Central memory CD4-positive, alpha-beta T cell (primary cell): ENCODE data around the gene FLOT1.
"Not testable (repeated sequence)": the region's sequence is repeated elsewhere in the genome, so short reads cannot be mapped to it uniquely, and the experiment has no call there.

ENCODE experiments used
- DNase-seq: peaks from one replicate; pipeline ENCODE4 v3.0.0; 2022

The FLOT1 gene

DNA sequence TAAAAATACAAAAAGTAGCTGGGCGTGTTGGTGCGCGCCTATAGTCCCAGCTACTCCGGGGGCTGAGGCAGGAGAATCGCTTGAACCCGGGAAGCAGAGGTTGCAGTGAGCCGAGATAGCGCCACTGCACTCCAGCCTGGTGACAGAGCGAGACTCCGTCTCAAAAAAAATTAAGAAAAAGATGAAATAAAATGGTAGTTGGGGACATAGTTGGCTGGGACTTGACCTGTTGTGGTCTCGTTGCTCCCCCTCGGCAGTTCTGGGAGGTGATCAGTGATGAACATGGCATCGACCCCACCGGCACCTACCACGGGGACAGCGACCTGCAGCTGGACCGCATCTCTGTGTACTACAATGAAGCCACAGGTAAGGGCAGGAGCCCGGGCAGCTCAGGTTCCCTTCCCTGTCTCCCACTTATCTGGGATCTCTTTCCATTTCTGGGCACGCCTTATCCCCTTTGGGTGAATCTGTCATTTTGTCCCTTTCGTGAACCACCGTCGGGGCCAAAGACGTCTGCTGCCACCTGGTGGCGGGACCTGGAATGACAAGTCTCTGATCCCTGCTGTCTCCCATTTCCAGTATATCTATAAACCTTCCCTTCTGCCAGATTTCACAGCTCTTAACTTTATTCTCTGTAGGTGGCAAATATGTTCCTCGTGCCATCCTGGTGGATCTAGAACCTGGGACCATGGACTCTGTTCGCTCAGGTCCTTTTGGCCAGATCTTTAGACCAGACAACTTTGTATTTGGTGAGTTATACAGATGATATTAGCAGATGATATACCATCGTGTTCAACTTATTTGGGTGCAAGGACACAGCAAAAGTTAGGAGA, 20.0 kb downstream of the FLOT1 start:
- DNase-seq, result peak; percentile 79

DNA sequence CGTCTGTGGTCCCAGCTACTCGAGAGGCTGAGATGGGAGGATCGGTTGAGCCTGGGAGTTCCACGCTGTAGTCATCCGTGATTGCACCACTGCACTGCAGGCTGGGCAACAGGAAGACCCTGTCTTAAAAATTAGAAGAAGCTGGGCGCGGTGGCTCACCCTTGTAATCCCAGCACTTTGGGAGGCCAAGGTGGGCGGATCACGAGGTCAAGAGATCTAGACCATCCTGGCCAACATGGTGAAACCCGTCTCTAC, 20.5 kb downstream of the FLOT1 start:
- DNase-seq, result not testable (repeated sequence)

DNA sequence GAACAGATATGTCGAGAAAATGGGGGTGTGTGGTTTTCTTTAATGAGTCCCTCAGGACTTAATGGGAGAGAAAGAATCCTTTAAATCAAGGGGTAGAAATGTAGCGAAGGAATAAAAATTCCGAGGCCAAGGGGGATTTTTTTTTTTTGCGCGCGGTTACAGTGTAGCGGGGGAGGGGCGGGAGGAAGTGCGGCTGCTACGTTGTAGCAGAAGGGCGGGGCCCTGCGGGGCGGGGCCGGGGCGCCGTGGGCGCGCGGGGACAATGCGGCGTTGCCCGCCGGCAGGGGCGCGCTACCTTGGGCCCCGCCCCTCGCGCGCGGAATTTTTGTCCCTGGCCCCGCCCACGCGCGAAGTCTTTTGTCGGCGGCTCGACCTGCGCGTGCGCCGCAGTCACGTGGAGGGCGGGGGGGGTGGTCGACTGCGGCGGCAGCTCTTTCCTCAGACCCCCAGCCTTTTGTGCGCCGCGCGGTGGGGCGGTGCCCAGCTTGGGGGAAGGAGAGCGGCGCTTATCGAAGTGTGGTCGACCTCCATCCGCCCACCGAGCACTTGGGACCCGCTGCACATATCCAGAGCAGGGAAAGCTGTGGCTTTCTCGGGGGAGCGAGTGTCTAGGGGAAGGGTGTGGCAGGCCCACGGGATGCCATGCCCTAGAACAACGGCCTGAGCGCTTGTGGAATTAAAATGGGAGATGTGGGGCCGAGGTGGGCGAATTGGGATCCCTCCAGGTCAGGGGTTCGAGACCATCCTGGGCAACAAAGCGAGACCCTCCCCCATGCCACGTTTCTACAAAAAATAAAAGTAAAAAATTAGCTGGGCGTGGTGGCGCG, 21.1 kb downstream of the FLOT1 start:
- DNase-seq, result peak; percentile 94

DNA sequence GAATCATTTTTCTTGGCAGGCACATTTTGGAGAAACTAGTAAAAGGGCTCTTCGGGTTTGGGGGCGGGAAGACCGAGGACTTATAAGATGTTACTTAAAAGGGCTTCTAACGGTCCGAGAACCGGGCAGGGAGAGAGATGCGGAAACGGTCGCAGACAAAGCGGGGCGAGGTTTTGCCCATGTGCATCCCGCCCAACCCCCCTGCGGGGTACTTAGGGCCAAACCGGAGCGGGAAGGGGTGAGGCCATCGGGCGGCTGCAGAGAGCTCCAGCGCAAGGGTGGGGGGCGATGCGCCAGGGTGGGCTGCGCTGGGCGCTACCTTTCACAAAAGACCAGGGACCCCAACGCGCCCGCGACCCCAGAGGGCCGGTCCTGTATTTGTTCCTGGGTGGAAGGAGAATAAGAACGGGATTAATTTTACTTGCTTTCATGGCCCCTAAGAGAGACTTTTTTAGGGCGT, 21.7 kb downstream of the FLOT1 start:
- peak; percentile 41 for DNase-seq

DNA sequence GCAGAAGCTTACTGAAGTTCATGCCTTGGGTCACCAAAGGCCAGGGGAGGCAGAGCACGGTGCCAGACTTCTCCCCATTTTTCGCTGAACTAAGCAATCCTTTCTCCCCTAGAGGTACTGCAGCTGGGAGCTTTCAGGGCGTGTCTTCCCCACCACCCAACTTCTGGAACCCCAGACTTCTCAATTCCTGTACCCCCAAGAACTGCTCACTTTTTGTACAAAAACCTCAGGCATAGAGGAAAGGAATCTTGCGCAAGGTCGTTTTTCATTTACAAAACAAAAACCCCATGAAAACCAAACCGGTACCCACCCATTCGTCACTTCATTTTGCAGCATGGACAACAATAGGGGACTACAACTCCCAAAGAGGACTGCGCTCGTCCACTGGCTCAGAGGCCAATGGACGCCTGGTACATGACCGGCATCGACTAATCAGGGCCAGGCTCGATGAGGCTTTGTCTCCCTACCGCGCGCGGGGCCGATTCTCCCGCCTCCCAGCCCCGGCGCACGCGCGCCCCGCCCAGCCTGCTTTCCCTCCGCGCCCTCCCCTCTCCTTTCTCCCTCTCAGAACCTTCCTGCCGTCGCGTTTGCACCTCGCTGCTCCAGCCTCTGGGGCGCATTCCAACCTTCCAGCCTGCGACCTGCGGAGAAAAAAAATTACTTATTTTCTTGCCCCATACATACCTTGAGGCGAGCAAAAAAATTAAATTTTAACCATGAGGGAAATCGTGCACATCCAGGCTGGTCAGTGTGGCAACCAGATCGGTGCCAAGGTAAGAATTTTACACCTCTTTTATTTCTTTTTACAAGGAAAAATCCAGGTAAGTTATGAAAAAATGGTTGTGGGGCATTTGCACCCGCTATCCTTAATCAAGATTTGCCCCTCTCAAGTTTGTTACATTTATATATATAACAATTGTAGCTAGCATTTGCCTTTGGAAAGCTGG, 22.4 kb downstream of the FLOT1 start, which contains the start of gene TUBB:
TSS of gene TUBB (plus strand) at position 562 of the 947 bp plus-strand sequence. CDS start at position 717, 155 bp downstream.
- DNase-seq, result peak; percentile 95

DNA sequence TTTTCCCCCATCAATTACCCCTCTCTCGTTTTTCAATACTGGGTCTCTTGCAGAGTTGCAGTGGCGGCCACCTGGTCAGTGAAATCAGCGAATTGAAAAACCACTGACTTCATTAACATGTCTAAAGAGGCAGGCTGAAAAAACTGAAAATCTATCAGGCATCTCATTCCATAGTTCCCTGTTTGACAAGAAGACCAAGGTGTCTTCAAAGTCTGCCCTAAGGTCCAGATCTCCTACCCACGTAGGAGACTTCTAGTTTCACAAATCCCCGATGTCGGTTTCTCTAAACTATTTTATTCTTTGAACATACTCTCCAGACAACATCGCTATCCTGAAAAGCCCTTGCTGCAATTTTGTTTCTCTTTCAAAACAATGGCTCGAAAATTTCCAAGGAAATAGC, 23.1 kb downstream of the FLOT1 start:
- no peak for DNase-seq

DNA sequence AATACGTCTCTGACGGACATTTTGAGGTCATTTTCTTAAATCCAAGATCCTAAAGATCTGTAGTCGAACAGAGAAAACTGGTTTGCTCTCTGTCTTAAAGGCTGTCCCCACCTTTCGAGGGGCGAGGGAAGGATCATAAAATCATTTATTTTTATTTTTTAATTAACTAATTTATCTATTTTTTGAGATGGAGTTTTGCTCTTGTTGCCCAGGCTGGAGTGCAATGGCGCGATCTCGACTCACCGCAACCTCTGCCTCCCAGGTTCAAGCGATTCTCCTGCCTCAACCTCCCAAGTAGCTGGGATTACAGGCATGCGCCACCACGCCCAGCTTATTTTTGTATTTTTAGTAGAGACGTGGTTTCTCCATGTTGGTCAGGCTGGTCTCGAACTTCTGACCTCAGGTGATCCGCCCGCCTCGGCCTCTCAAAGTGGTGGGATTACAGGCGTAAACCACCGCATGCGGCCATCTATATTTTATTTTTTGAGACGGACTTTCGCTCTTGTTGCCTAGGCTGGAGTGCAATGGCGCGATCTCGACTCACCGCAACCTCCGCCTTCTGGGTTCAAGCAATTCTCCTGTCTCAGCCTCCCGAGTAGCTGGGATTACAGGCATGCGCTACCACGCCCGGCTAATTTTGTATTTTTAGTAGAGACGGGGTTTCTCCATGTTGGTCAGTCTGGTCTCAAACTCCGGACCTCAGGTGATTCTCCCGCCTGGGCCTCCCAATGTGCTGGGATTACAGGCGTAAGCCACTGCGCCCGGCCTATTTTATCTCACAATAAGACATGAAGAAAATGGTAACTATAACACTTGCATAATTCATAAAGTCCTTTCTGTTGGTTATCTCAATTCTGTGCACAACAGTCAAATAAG, 24.4 kb downstream of the FLOT1 start:
- DNase-seq, result not testable (repeated sequence)

DNA sequence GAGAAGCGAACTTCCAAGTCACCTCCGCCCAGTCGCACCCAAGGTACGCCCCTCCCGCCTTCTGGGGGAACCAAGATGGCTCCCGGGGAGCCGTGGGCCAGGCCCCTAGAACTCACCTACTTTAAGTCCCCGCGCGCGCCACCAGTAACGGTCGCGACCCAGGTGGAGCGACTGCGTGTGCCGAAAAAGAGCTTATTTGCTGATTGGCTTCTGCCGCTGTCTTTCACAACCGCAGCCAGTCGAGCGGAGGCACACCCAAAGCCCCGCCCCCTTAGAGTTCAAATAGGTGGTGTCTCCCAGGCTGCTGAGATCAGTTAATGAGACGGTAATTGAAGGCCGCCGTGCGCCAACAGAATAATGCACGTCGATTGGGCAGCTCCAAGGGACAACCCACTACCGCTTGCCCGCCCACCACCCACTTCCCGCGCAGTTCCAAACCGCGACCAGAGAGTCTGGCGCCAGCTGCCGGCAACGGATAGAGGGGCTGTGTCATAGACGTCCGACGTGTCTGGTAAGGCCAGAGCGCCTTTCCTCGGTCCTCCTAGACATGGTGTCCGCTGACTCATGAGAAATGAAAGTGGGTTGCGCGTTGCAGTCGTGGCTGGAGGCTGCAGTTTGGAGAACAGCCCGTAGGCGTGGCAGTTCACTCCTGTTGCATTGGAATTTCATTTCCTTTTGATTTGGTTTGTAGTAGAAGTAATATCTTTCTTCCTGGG, 25.2 kb downstream of the FLOT1 start, which contains the start of gene MDC1:
TSS of gene MDC1 (minus strand) at position 153 of the 716 bp plus-strand sequence. CDS start 2,106 bp downstream, outside the sequence.
- peak; percentile 100 for DNase-seq

DNA sequence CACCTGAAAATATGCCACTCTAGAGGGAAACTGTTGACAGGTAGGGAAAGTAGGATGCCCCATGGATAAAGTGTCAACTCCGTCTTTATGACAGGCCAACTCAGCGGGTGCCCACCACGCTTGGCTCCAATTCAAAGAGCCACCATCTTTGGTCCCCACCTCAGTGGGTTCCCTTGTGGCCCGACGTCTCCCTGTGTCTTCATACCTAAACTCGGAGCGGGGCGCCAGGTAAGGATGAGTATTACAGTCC, 25.7 kb downstream of the FLOT1 start:
- DNase-seq, result no peak

DNA sequence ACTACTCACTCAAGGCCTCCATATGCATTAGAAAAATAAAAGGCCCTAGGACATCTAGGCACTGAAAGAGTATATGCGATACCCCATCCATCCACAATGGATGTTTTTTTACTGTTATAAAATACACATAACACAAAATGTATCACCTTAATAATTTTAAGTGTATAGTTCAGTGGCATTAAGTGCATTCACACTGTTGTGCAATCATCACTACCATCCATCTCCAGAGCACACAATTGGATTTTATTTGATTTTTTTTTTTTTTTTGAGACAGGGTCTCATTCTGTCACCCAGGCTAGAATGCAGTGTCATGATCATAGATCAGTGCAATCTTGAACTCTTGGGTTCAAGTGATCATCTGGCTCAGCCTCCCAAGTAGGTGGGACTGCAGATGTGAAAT, 28.2 kb downstream of the FLOT1 start:
- DNase-seq, result no peak

DNA sequence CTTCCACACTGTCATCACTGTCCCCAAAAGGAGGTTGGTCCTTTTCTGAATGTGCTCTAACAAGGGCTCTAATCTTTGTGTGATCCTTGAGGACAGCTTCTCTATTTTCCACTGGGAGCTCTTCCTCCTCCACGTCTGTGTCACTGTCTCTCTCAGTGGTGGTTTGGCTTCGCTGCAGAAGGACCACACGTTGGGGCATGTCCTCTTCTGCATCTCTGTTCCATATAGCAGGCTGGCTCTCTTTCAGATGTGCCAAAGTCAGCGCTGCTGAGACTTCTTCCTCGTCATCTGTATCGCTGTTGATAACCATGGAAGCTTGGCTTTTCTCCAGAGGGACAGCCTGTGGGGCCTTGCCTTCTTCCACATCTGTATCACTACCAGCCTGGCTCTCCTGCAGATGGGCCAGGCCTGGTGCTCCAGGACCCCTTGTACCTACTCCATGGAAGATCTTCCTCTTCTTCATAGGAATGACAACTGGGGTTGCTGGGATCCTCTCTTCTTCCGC, 30.0 kb downstream of the FLOT1 start:
- DNase-seq, result no peak

DNA sequence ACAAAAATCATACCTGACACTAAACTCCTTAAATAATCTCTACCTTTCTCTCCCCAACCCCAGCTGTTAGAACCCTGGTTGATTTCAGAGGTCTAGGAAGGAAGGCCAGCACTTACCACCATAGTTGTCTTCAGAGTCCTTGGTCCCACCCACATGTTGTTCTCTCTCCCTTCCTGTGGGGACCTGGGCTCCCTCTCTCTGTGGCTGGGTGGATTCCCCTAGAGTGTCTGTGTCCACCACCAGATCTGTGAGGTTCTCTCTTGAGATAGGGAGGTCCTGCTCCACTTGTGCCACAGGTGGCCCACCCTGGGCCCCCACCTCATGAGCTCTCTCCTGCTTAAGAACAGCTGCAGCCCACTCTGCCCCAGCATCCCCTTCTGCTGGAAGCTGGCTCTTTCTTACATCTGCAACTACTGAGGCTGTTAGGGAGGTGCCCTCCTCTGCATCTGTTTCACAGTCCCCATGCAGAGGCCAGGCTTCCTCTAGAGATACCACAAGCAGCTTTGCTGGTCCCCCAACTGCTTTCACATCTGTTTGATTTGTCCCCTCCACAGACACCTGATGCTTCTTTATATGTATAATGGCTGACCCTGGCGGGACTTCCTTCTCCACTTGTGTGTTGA, 30.6 kb downstream of the FLOT1 start:
- DNase-seq, result no peak

DNA sequence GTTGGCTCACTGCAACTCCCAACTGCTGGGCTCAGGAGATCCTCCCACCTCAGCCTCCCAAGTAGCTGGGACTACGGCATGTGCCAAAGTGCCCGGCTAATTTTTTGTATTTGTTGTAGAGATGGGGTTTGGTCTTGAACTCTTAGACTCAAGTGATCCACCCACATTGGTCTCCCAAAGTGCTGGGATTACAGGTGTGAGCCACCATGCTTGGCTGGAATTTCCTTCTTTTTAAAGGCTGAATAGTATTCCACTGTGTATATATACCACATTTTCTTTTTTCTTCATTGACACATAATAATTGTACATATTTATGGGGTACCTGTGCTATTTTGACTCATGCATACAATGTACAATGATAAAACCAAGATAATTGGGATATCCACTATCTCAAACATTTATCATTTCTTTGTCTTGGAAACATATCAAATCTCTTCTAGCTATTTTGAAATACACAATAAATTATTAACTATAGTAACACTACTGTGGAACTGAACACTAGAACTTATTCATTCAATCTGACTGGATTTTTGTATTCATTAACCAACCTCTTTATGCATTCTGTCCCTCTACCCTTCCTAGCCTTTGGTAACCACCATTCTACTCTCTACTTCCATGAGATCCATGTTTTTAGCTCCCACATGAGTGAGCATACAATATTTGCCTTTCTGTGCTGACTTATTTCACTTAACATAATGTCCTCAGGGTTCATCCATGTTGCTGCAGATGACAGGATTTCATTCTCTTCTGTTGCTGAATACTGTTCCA, 33.2 kb downstream of the FLOT1 start:
- no peak for DNase-seq

DNA sequence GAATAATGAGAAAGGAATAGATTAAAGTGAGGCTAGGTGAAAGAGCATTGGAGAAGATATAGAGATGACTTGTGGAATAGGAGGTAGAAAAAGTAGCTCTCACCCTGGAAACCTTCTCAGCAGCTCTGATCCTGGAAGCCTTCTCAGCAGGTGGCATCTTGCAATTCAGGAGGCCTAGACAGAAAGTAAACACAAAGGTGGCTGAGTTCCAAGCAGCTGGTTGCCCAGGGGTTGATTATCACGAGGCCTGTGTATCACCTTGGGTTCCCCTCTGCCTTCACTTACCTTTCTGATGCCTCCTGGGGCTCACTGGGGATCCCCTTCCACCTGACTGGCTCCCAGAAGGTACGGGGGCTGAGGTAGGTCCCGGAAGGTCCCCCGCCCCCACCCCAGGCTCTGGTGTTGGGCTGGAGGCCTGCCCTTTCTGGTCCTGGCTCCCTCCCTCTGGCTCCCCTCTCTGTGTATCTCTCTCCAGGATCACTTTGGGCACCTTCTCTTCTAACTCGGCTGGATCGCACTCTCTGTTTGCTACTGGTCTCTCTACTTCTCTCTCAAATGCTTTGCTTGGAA, 35.1 kb downstream of the FLOT1 start:
- DNase-seq, result no peak

DNA sequence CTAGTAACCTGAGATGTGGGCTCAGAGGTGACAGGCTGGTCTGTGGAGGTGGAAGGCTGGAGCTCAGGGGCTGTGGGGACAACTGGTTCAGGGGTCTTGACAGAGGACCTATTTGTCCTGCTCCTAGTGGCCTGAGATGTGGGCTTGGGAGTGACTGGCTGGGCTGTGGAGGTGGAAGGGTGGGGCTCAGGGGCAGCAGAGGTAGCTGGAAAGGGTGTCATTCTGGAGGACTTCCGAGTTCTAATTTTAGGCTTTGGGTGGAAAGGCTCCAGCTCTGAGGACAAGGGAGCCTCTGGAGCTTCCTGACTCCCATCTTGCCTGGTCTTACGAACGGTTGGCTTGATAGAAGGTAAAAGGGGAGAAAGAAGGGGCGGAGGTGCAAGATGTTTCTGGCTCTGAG, 36.9 kb downstream of the FLOT1 start:
- no peak for DNase-seq

DNA sequence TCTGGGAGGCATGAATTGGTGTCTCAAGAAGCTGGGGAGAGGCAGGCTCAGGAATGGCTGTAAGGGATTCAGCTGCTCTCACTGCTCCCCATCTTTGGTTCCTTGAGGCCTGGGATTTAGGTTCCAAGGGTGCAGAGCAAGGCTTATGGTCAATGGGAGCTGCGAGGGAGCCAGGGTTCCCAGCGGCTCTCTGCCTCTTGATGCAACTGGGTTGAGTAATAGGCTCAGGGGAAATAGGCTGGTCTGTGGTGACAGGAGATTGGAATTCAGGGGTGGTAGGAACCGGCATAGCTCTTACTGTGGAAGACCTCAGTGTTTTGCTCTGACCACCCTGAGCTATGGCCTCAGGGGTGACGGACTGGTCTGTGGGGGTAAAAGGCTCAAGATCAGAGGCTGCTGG, 38.7 kb downstream of the FLOT1 start:
- no peak for DNase-seq

DNA sequence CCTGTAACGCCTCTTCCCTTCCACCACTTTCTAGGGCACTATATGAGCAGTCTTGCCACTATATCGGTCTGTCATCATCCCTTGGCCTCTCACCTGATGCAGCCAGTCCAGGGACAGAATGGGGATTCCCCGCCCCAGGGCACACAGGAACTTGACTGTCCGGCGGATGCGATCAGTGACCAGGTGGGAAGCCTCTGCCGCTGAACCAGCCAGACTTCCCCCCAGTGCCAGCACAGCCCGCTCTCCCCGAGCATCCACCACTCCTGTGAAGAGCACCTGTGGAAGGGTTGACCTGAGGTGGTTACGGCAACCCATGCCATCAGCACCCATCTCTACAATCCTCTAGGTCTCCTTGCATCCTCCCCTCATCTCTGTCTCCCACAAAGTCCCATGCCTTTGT, 39.5 kb downstream of the FLOT1 start:
- DNase-seq, result no peak

DNA sequence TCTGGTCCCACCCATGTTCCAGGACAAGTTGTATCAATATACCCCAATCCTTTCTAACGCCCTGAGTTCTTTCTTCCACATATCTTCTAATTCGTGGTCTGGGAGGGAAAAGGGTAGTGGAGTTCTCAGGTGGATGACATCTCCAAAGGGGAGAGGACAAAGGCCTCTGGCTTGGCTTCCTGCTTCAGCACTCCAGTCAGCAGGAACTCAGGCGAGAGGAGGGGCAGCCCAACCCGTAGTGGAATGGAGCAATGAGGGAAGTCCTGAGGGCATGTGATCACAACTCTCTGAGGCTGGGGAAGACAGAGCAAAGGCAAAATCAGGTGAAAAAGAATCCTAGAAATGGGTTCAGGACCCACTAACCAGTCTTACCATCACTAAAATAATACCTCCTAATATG, 42.1 kb downstream of the FLOT1 start:
- DNase-seq, result no peak

DNA sequence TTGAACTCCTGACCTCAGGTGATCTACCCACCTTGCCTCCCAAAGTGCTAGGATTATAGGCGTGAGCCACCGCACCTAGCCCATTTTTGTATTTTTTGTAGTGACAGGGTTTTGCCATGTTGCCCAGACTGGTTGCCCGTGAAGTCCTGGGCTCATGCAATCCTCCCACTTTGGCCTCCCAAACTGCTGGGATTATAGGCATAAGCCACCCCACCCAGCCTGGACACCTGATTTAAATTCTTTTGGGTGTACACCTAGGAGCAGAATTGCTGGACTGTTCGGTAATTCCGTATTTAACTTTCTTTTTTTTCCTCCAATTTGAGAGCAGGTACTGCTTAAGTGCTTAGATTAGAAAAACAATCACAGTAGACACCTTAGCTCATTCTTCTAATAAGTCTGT, 46.1 kb downstream of the FLOT1 start:
- DNase-seq, result no peak
